Measurements from ENCODE around the gene AGK.

- TF ChIP-seq, protein P1, sequence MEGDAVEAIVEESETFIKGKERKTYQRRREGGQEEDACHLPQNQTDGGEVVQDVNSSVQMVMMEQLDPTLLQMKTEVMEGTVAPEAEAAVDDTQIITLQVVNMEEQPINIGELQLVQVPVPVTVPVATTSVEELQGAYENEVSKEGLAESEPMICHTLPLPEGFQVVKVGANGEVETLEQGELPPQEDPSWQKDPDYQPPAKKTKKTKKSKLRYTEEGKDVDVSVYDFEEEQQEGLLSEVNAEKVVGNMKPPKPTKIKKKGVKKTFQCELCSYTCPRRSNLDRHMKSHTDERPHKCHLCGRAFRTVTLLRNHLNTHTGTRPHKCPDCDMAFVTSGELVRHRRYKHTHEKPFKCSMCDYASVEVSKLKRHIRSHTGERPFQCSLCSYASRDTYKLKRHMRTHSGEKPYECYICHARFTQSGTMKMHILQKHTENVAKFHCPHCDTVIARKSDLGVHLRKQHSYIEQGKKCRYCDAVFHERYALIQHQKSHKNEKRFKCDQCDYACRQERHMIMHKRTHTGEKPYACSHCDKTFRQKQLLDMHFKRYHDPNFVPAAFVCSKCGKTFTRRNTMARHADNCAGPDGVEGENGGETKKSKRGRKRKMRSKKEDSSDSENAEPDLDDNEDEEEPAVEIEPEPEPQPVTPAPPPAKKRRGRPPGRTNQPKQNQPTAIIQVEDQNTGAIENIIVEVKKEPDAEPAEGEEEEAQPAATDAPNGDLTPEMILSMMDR (IDR thresholded peaks at IDR 0.05) = no peak
- TF ChIP-seq POLR2A (IDR thresholded peaks at IDR 0.05) = no peak
Observed at GRCh38 chr7:141557360-141557759, 6.2 kb downstream of the AGK start.

Data from breast epithelium (tissue), 3 donors.